ENCODE measurements around the gene SLC9A3. TPM values are rescaled to one million over a fixed set of nuclear protein-coding genes. Genes with fewer than 3 reads are reported as not detected.

SLC9A3 gene
- polyA plus RNA-seq, 3 donors = 0.31 to 0.42 (median 0.36) TPM

- peak overlapping the region in 1 of 7 donors; percentile 8 for H3K27ac Mint-ChIP-seq
- DNase-seq = no peak
- no peak overlapping the region for H2AFZ ChIP-seq (ENCODE audit: insufficient read depth, low read depth, low read length, poor library complexity, severe bottlenecking)
- no peak overlapping the region for H3K4me3 Mint-ChIP-seq
- H3K4me3 ChIP-seq (replicated peaks in 1 of 3; ENCODE audit: low read depth in 2 of 3, low read length in 3 of 3) = no peak overlapping the region
- no peaks in the 10 kb centered on the region for H3K9me3 ChIP-seq (replicated peaks in 1 of 2; ENCODE audit: control insufficient read depth in 1 of 2, insufficient read depth in 1 of 2, low read length in 2 of 2)
- no peak overlapping the region for H3K9ac ChIP-seq (ENCODE audit: insufficient read depth, low read length, poor library complexity, severe bottlenecking)
- no peak overlapping the region for H3K27ac ChIP-seq (ENCODE audit: low read depth in 1 of 2, low read length in 2 of 2)
- no peaks in the 10 kb centered on the region for H3K36me3 ChIP-seq (replicated peaks in 1 of 2; ENCODE audit: control insufficient read depth in 1 of 2, insufficient read depth in 2 of 2, low read length in 2 of 2)
- peaks cover 11 to 17% (median 14%) of the 10 kb centered on the region in 3 donors for H3K27me3 Mint-ChIP-seq (ENCODE audit: low read depth in 3 of 3)
- no peaks in the 10 kb centered on the region for H3K27me3 ChIP-seq (ENCODE audit: control insufficient read depth in 2 of 2, insufficient read depth in 2 of 2, low read length in 2 of 2)
- H3K36me3 Mint-ChIP-seq = no peaks in the 10 kb centered on the region
- H3K4me1 ChIP-seq (ENCODE audit: control insufficient read depth in 1 of 2, insufficient read depth in 2 of 2, low read length in 2 of 2) = peaks cover 11 to 14% of the 10 kb centered on the region in 2 donors
- H4K20me1 ChIP-seq (ENCODE audit: insufficient read depth, low read length) = no peaks in the 10 kb centered on the region
- 100% methylated on average over 2 of the region's 11 CpGs for WGBS (ENCODE audit: insufficient coverage)
- H3K9me3 Mint-ChIP-seq = peaks cover 0 to 4% (median 0%) of the 10 kb centered on the region in 7 donors
- no peak for TF ChIP-seq CTCF (IDR thresholded peaks at IDR 0.05)
- intact Hi-C loops (cut with micrococcal nuclease) = no loop called here
- no peak overlapping the region for H3K4me2 ChIP-seq (replicated peaks; ENCODE audit: extremely low read depth, low read length, poor library complexity, severe bottlenecking)
- no peaks in the 10 kb centered on the region for H3K79me2 ChIP-seq (ENCODE audit: insufficient read depth, low read length)
- peaks cover 8% of the 10 kb centered on the region for H3K4me1 Mint-ChIP-seq
Measured at GRCh38 chr5:428219-428618, 96.0 kb downstream of the SLC9A3 start.

- H3K4me3 Mint-ChIP-seq = no peak overlapping the region
- H3K4me1 ChIP-seq (ENCODE audit: control insufficient read depth in 1 of 2, insufficient read depth in 2 of 2, low read length in 2 of 2) = peaks cover 11 to 14% of the 10 kb centered on the region in 2 donors
- no peak overlapping the region for H2AFZ ChIP-seq (ENCODE audit: insufficient read depth, low read depth, low read length, poor library complexity, severe bottlenecking)
- no peak for TF ChIP-seq CTCF (IDR thresholded peaks at IDR 0.05)
- H3K4me1 Mint-ChIP-seq = peaks cover 8% of the 10 kb centered on the region
- peaks cover 11 to 15% (median 13%) of the 10 kb centered on the region in 3 donors for H3K27me3 Mint-ChIP-seq (ENCODE audit: low read depth in 3 of 3)
- H3K27ac ChIP-seq (ENCODE audit: low read depth in 1 of 2, low read length in 2 of 2) = no peak overlapping the region
- no peaks in the 10 kb centered on the region for H4K20me1 ChIP-seq (ENCODE audit: insufficient read depth, low read length)
- no peaks in the 10 kb centered on the region for H3K36me3 Mint-ChIP-seq
- H3K4me3 ChIP-seq (replicated peaks in 1 of 3; ENCODE audit: low read depth in 2 of 3, low read length in 3 of 3) = no peak overlapping the region
- H3K9ac ChIP-seq (ENCODE audit: insufficient read depth, low read length, poor library complexity, severe bottlenecking) = no peak overlapping the region
- no peaks in the 10 kb centered on the region for H3K79me2 ChIP-seq (ENCODE audit: insufficient read depth, low read length)
- no peak overlapping the region for H3K27ac Mint-ChIP-seq
- 92% methylated on average over 34 of the region's 39 CpGs for WGBS (ENCODE audit: insufficient coverage)
- intact Hi-C loops (cut with micrococcal nuclease) = no loop called here
- H3K4me2 ChIP-seq (replicated peaks; ENCODE audit: extremely low read depth, low read length, poor library complexity, severe bottlenecking) = no peak overlapping the region
- H3K36me3 ChIP-seq (replicated peaks in 1 of 2; ENCODE audit: control insufficient read depth in 1 of 2, insufficient read depth in 2 of 2, low read length in 2 of 2) = no peaks in the 10 kb centered on the region
- DNase-seq = no peak
- no peaks in the 10 kb centered on the region for H3K9me3 ChIP-seq (replicated peaks in 1 of 2; ENCODE audit: control insufficient read depth in 1 of 2, insufficient read depth in 1 of 2, low read length in 2 of 2)
- peaks cover 0 to 4% (median 0%) of the 10 kb centered on the region in 7 donors for H3K9me3 Mint-ChIP-seq
- H3K27me3 ChIP-seq (ENCODE audit: control insufficient read depth in 2 of 2, insufficient read depth in 2 of 2, low read length in 2 of 2) = no peaks in the 10 kb centered on the region
Measured at GRCh38 chr5:427415-428087, 96.7 kb downstream of the SLC9A3 start.
